ENCODE measurements around the gene ARHGEF37.
"Not testable (repeated sequence)": the region's sequence is repeated elsewhere in the genome, so short reads cannot be mapped to it uniquely, and the experiment has no call there.

The ARHGEF37 gene

DNA sequence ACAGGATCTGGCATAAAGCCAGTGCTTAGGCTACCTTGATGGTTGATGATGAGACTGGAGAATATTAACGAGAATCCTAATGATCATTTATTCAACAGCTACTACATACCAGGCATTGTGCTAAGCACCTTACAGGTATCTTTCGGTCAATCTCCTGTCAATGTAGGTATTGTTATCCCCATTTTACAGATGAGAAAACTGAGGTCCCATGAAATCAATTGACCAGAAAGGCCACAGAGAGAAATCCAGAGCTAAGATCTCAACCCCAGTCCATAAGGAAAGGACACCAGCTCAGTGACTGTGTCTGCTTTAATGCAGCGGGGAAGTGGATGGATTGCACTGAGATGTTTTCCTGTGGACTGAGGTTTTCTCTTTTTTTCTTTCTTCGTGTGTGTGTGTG, 63.3 kb downstream of the ARHGEF37 start:
- DNase-seq (ENCODE audit: extremely low spot score), result no peak
- TF ChIP-seq PKNOX1 (IDR thresholded peaks at IDR 0.05) (no peak), ZNF384 (IDR thresholded peaks at IDR 0.05) (no peak), SUZ12 (IDR thresholded peaks at IDR 0.05) (no peak), FOXA1 (IDR thresholded peaks at IDR 0.05) (no peak), SP1 (IDR thresholded peaks at IDR 0.05) (no peak), TARDBP (IDR thresholded peaks at IDR 0.05) (no peak), L3MBTL2 (conservative IDR thresholded peaks at IDR 0.05) (no peak), ARNT (IDR thresholded peaks at IDR 0.05) (no peak), FOXM1 (IDR thresholded peaks at IDR 0.05; ENCODE audit: borderline replicate concordance) (no peak), BHLHE40 (IDR thresholded peaks at IDR 0.05; ENCODE audit: borderline replicate concordance) (no peak), ELF4 (IDR thresholded peaks at IDR 0.05) (no peak), HDGF (IDR thresholded peaks at IDR 0.05; ENCODE audit: borderline replicate concordance) (no peak), CTBP1 (IDR thresholded peaks at IDR 0.05; ENCODE audit: borderline replicate concordance) (no peak), NFRKB (IDR thresholded peaks at IDR 0.05) (no peak), FOXK2 (IDR thresholded peaks at IDR 0.05) (no peak), LEF1 (IDR thresholded peaks at IDR 0.05; ENCODE audit: borderline replicate concordance) (no peak)
- ChIA-PET POLR2A (no interaction called here), CTCF (interaction anchor here (1.1 kb wide), 1 partner anchor 12 kb away, joined by 4 read pairs; no protein-coding TSS in a partner anchor)

DNA sequence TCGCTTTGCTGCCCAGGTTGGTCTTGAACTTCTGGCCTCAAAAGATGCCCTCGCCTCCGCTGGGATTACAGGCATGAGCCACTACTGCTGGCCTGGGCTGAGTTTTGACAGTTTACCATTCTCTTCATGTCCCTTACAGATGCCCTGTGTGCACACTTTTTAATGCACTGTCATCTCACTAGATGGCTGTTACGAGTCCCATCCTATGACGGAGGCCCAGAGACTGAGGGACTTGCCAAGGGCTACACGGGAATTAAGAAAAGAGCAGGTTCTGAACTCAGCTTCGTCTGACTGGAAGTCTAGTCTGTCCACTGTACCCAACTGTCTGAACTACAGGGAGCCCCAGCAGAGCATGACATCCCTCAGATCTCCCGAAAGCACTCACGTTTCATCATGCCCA, 63.9 kb downstream of the ARHGEF37 start:
- no peak for DNase-seq (ENCODE audit: extremely low spot score)
- ChIA-PET POLR2A (no interaction called here), CTCF (interaction anchor here (0.6 to 1.5 kb wide), 3 partner anchors 11 to 1247 kb away, joined by 4 to 6 read pairs (median 4); no protein-coding TSS in a partner anchor)
- TF ChIP-seq HDGF (IDR thresholded peaks at IDR 0.05; ENCODE audit: borderline replicate concordance), result no peak
- no peak for TF ChIP-seq CTBP1 (IDR thresholded peaks at IDR 0.05; ENCODE audit: borderline replicate concordance)
- TF ChIP-seq PKNOX1 (IDR thresholded peaks at IDR 0.05), result no peak
- TF ChIP-seq SUZ12 (IDR thresholded peaks at IDR 0.05), result no peak

GRCh38 chr5:149645725-149646124, 64.4 kb downstream of the ARHGEF37 start:
- no peak for DNase-seq (ENCODE audit: extremely low spot score)
- TF ChIP-seq FOXK2 (IDR thresholded peaks at IDR 0.05) (no peak), NFRKB (IDR thresholded peaks at IDR 0.05) (no peak), ZNF384 (IDR thresholded peaks at IDR 0.05) (no peak), ARNT (IDR thresholded peaks at IDR 0.05) (no peak), HDGF (IDR thresholded peaks at IDR 0.05; ENCODE audit: borderline replicate concordance) (no peak), SP1 (IDR thresholded peaks at IDR 0.05) (no peak), L3MBTL2 (conservative IDR thresholded peaks at IDR 0.05) (no peak), TARDBP (IDR thresholded peaks at IDR 0.05) (no peak), FOXA1 (IDR thresholded peaks at IDR 0.05) (no peak), ELF4 (IDR thresholded peaks at IDR 0.05) (no peak), BHLHE40 (IDR thresholded peaks at IDR 0.05; ENCODE audit: borderline replicate concordance) (no peak), CTBP1 (IDR thresholded peaks at IDR 0.05; ENCODE audit: borderline replicate concordance) (no peak), SUZ12 (IDR thresholded peaks at IDR 0.05) (no peak), FOXM1 (IDR thresholded peaks at IDR 0.05; ENCODE audit: borderline replicate concordance) (no peak), PKNOX1 (IDR thresholded peaks at IDR 0.05) (no peak), LEF1 (IDR thresholded peaks at IDR 0.05; ENCODE audit: borderline replicate concordance) (no peak)
- ChIA-PET CTCF (interaction anchor here (0.6 to 1.5 kb wide), 4 partner anchors 11 to 1248 kb away, joined by 3 to 6 read pairs (median 4); no protein-coding TSS in a partner anchor), POLR2A (no interaction called here)

DNA sequence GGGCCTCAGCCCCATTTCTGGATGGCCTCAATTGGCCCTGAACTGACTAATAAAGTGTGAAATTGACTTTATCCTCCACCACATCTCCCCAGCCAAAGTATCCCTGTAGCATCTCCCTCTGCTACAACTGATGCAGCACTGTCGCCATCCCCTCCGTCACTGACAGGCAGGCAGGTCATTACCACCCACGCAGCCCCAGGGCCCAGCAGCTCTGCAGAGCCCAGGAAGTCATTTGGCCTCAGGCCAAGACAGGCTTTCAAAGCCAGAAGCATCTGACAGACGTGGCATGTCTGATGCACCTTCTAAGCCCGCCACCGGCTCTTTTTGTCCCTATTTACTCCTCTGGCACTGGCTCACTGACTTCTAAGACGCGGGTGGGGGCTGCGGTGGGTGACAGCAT, 65.3 kb downstream of the ARHGEF37 start:
- no peak for DNase-seq (ENCODE audit: extremely low spot score)
- TF ChIP-seq FOXK2 (IDR thresholded peaks at IDR 0.05), result no peak
- ChIA-PET POLR2A (no interaction called here), CTCF (interaction anchor here (1.5 kb wide), 1 partner anchor 206 kb away, joined by 6 read pairs; no protein-coding TSS in a partner anchor)

- DNase-seq (ENCODE audit: extremely low spot score), result no peak
- CTCF ChIA-PET, result no interaction called here
Measured at GRCh38 chr5:149647334-149647733, 66.0 kb downstream of the ARHGEF37 start.

GRCh38 chr5:149648464-149649393, 67.4 kb downstream of the ARHGEF37 start:
- CTCF ChIA-PET, result interaction anchor here (1.3 kb wide), 1 partner anchor 19 kb away, joined by 3 read pairs; no protein-coding TSS in a partner anchor
- DNase-seq (ENCODE audit: extremely low spot score); POLR2A ChIA-PET: not testable (repeated sequence)

More at GRCh38 chr5:149647334-149647733, 66.0 kb downstream of the ARHGEF37 start:
- POLR2A ChIA-PET, result no interaction called here
- no peak for TF ChIP-seq PKNOX1 (IDR thresholded peaks at IDR 0.05)
- TF ChIP-seq NFRKB (IDR thresholded peaks at IDR 0.05), result no peak
- no peak for TF ChIP-seq HDGF (IDR thresholded peaks at IDR 0.05; ENCODE audit: borderline replicate concordance)
- no peak for TF ChIP-seq ELF4 (IDR thresholded peaks at IDR 0.05)
- no peak for TF ChIP-seq L3MBTL2 (conservative IDR thresholded peaks at IDR 0.05)
- TF ChIP-seq SUZ12 (IDR thresholded peaks at IDR 0.05), result no peak
- TF ChIP-seq ARNT (IDR thresholded peaks at IDR 0.05), result no peak
- no peak for TF ChIP-seq FOXM1 (IDR thresholded peaks at IDR 0.05; ENCODE audit: borderline replicate concordance)
- no peak for TF ChIP-seq ZNF384 (IDR thresholded peaks at IDR 0.05)
- no peak for TF ChIP-seq TARDBP (IDR thresholded peaks at IDR 0.05)
- TF ChIP-seq FOXA1 (IDR thresholded peaks at IDR 0.05), result no peak
- TF ChIP-seq FOXK2 (IDR thresholded peaks at IDR 0.05), result no peak
- no peak for TF ChIP-seq LEF1 (IDR thresholded peaks at IDR 0.05; ENCODE audit: borderline replicate concordance)
- no peak for TF ChIP-seq BHLHE40 (IDR thresholded peaks at IDR 0.05; ENCODE audit: borderline replicate concordance)
- no peak for TF ChIP-seq SP1 (IDR thresholded peaks at IDR 0.05)
- TF ChIP-seq CTBP1 (IDR thresholded peaks at IDR 0.05; ENCODE audit: borderline replicate concordance), result no peak

DNA sequence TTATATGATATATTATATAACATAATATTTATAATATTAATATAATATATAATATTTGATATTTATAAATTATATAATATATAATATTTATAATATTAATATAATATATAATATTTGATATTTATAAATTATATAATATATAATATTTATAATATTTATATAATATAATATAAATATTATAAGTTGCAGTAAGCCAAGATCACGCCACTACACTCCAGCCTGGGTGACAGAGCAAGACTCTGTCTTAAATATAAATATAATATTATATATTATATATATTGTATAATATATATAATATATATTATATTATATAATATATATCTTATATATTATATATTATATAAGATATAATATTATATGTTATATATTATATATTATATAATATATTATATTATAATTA, 68.4 kb downstream of the ARHGEF37 start:
- CTCF ChIA-PET, result interaction anchor here (1.3 kb wide), 1 partner anchor 18 kb away, joined by 3 read pairs; no protein-coding TSS in a partner anchor
- POLR2A ChIA-PET; DNase-seq (ENCODE audit: extremely low spot score): not testable (repeated sequence)
